K562 (cell line): ENCODE data around the gene TTLL8. TPM values are rescaled to one million over a fixed set of nuclear protein-coding genes. Genes with fewer than 3 reads are reported as not detected.
A peak's percentile ranks its signal among the peaks of the same experiment; 100 is the strongest.

Experiments used
- ATAC-seq: fragments of 200-7000 bp; cut with Tn5 transposase; 3 replicates; pipeline ENCODE4 v1.9.1; 2020; ENCODE audit warnings: moderate library complexity
- BruUV-seq: library from RNA; stranded (reverse); fragments of 400-500 nt; replicated peaks from 2 replicates; lab custom pipeline; 2021; lab: Mats Ljungman, UMichigan
- CTCF ChIA-PET: fragments of 300-600 bp; formaldehyde crosslinking; extraction: SDS; loops from one replicate; lab custom pipeline; 2021; ENCODE audit warnings: low intra/inter-chr PET ratio; lab: Yijun Ruan, JAX
- POLR2A ChIA-PET: fragments of 300-600, 350-650 bp; sonication (Branson Sonifier 250); formaldehyde crosslinking; extraction: SDS; loops from one replicate; lab custom pipeline; 2021; ENCODE audit warnings: antibody characterized with exemption, inconsistent platforms; lab: Yijun Ruan, JAX
- DNase-seq, 4 experiments: peaks; one replicate each; pipeline versions ENCODE4 v3.0.0 to v3.0.0-alpha.2; 2011 to 2018; ENCODE audit warnings: low spot score in 3 of 4, mixed read lengths in 3 of 4; ENCODE audit errors: extremely low read depth in 1 of 4
- FAIRE-seq: peaks from 2 replicates; lab custom pipeline; 2011; peaks lifted over from hg19 to GRCh38; lab: Jason Lieb, UNC
- H2AFZ ChIP-seq: 2 replicates; pipeline ENCODE4 v1.6.0; 2011; ENCODE audit warnings: low read depth, low read length, control low read depth, inconsistent platforms
- H3K27ac ChIP-seq: fragments of 200-600 bp; 3 replicates; pipeline ENCODE4 v1.8.0; 2011; ENCODE audit warnings: low read depth, mild to moderate bottlenecking, control low read depth, inconsistent platforms, low read length, moderate library complexity, mixed read lengths; ENCODE audit errors: extremely low read depth
- H3K27me3 ChIP-seq, 2 experiments: fragments of 300-600 bp in 1 of 2; 2 replicates in 1 of 2; 3 replicates in 1 of 2; pipeline versions ENCODE4 v1.6.0 to v1.8.0; 2011; ENCODE audit warnings: inconsistent platforms in 2 of 2, low read length in 2 of 2, mild to moderate bottlenecking in 1 of 2, mixed read lengths in 1 of 2, moderate library complexity in 1 of 2; ENCODE audit not compliant: control insufficient read depth in 2 of 2, insufficient read depth in 2 of 2
- H3K36me3 ChIP-seq: fragments of 300-600 bp; 3 replicates; pipeline ENCODE4 v1.8.0; 2011; ENCODE audit warnings: mild to moderate bottlenecking, low read length, inconsistent platforms; ENCODE audit not compliant: control insufficient read depth, insufficient read depth
- H3K4me1 ChIP-seq, 2 experiments: fragments of 200-600 bp in 1 of 2; replicated peaks in 1 of 2; 2 replicates in 1 of 2; 3 replicates in 1 of 2; pipeline versions ENCODE4 v1.5.1 to v1.8.0; 2011; ENCODE audit warnings: inconsistent platforms in 2 of 2, low read length in 2 of 2, mild to moderate bottlenecking in 1 of 2, mixed read lengths in 1 of 2, moderate library complexity in 1 of 2; ENCODE audit not compliant: control insufficient read depth in 2 of 2, insufficient read depth in 2 of 2
- H3K4me2 ChIP-seq: 2 replicates; pipeline ENCODE4 v1.6.1; 2011; ENCODE audit warnings: low read length, control low read depth, inconsistent platforms, mixed read lengths; ENCODE audit not compliant: insufficient read depth
- H3K4me3 ChIP-seq: fragments of 200-600 bp; sonication (generic), shearing (Covaris generic); 2 replicates; pipeline ENCODE4 v1.5.1; 2016; ENCODE audit warnings: control low read depth, inconsistent platforms
- H3K79me2 ChIP-seq: fragments of 200-600 bp; 3 replicates; pipeline ENCODE4 v1.8.0; 2011; ENCODE audit warnings: low read length, inconsistent platforms; ENCODE audit not compliant: control insufficient read depth, insufficient read depth
- H3K9ac ChIP-seq, 2 experiments: 2 replicates each; pipeline versions ENCODE4 v1.6.0 to v1.6.1; 2011; ENCODE audit warnings: low read depth in 2 of 2, low read length in 2 of 2, control low read depth in 1 of 2, inconsistent platforms in 1 of 2, mild to moderate bottlenecking in 1 of 2, mixed read lengths in 1 of 2; ENCODE audit not compliant: insufficient read depth in 1 of 2
- H3K9me1 ChIP-seq: one replicate; pipeline ENCODE4 v1.6.0; 2011; ENCODE audit warnings: inconsistent platforms, mild to moderate bottlenecking, low read length, moderate library complexity; ENCODE audit not compliant: control insufficient read depth, insufficient read depth
- H3K9me3 ChIP-seq: replicated peaks from 2 replicates; pipeline ENCODE4 v1.5.1; 2011; ENCODE audit warnings: low read depth, low read length, inconsistent platforms; ENCODE audit not compliant: control insufficient read depth, insufficient read depth
- H4K20me1 ChIP-seq: replicated peaks from 2 replicates; pipeline ENCODE4 v1.6.1; 2011; ENCODE audit warnings: low read length, inconsistent platforms, mixed read lengths; ENCODE audit not compliant: control insufficient read depth, insufficient read depth
- BRD4 ChIP-seq: fragments of 200-600 bp; sonication (generic); IDR thresholded peaks from 2 replicates; pipeline ENCODE4 v1.6.1; 2017; ENCODE audit warnings: inconsistent platforms
- DNMT1 ChIP-seq: fragments of 450-650 bp; IDR thresholded peaks from 2 replicates; pipeline ENCODE4 v1.6.1; 2016; ENCODE audit warnings: antibody characterized with exemption, mild to moderate bottlenecking
- KLF10 ChIP-seq: fragments of 250-450 bp; sonication (Bioruptor Pico); IDR thresholded peaks from 2 replicates; pipeline ENCODE4 v1.6.1; 2021; ENCODE audit warnings: matching md5 sums
- MAX ChIP-seq: sonication (generic); formaldehyde crosslinking; IDR thresholded peaks from 2 replicates; pipeline ENCODE4 v1.9.0; 2022; ENCODE audit warnings: mild to moderate bottlenecking, missing genetic modification reagents
- OTX1 ChIP-seq: fragments of 450-650 bp; formaldehyde crosslinking; IDR thresholded peaks from 2 replicates; pipeline ENCODE4 v1.4.0; 2022; ENCODE audit warnings: mild to moderate bottlenecking
- PCBP2 ChIP-seq: fragments of 200-400 bp; formaldehyde crosslinking; IDR thresholded peaks from 2 replicates; pipeline ENCODE4 v1.6.1; 2018; ENCODE audit warnings: low read length, low read depth, mild to moderate bottlenecking, moderate library complexity; ENCODE audit not compliant: poor library complexity, severe bottlenecking
- PRMT5 ChIP-seq: sonication (generic); formaldehyde crosslinking; IDR thresholded peaks from 2 replicates; pipeline ENCODE4 v1.5.0; 2020; ENCODE audit warnings: missing genetic modification reagents
- SOX6 ChIP-seq: fragments of 450-650 bp; IDR thresholded peaks from 2 replicates; pipeline ENCODE4 v1.6.1; 2014; ENCODE audit warnings: mild to moderate bottlenecking
- ZNF23 ChIP-seq: fragments of 250-450 bp; sonication (Bioruptor Pico); IDR thresholded peaks from 2 replicates; pipeline ENCODE4 v1.4.0; 2020; ENCODE audit warnings: mild to moderate bottlenecking
- ZNF707 ChIP-seq: fragments of 250-450 bp; sonication (Bioruptor Pico); conservative IDR thresholded peaks from 2 replicates; pipeline ENCODE4 v1.8.0; 2022; ENCODE audit warnings: inconsistent platforms, mild to moderate bottlenecking, moderate library complexity
- WGBS: fragments of 100-300 bp; shearing (Covaris generic); methylation state at CpG from one replicate; pipeline ENCODE4 v1.1.6; 2016; ENCODE audit warnings: low coverage, mixed read lengths; ENCODE audit not compliant: insufficient coverage; ENCODE audit errors: missing lambda C conversion rate; 5-methylcytosine and 5-hydroxymethylcytosine counted together
- in situ Hi-C: fragments of 300-500 bp; cut with MboI; formaldehyde crosslinking; loops from 4 replicates; pipeline ENCODE4 v1.15.0; 2018; ENCODE audit warnings: inconsistent platforms, mixed read lengths
- intact Hi-C: fragments of 100-400 bp; cut with micrococcal nuclease; formaldehyde crosslinking; loops from 2 replicates; pipeline ENCODE4 v1.14.2; 2022
- polyA plus RNA-seq, 8 experiments: library from polyadenylated mRNA; depleted of rRNA in 4 of 8; stranded (reverse) in 5 of 8; unstranded in 3 of 8; fragments of >200 nt; fragmentation: Nextera tagmentation in 2 of 8; fragmentation: Illumina TruSeq in 1 of 8; extraction: Ambion mirVana in 2 of 8; extraction: Trizol in 1 of 8; gene quantifications; 2 replicates each; pipeline versions ENCODE4 v1.2.1 to v1.2.3, GENCODE V29; 2011 to 2014; ENCODE audit warnings: inconsistent platforms in 1 of 8, missing spikeins in 1 of 8
- total RNA-seq, 7 experiments: library from RNA; depleted of rRNA in 6 of 7; stranded (reverse); fragments of >200 nt in 6 of 7; fragmentation: Illumina TruSeq in 2 of 7; extraction: Trizol in 2 of 7; gene quantifications; 2 replicates each; pipeline versions ENCODE4 v1.2.1 to v1.2.3, GENCODE V29; 2011 to 2021; ENCODE audit warnings: low replicate concordance in 1 of 7
- TF ChIP-seq, protein P1 (sequence below): fragments of 450-650 bp; IDR thresholded peaks from 2 replicates; pipeline ENCODE4 v1.6.1; 2016; ENCODE audit warnings: low read depth

TTLL8 gene
- total and polyA plus RNA-seq, 9 of the 15 experiments (the other 6 are each of a cell fraction or from before 2014, with no cell fraction given): not detected

- DNase-seq (peak; percentile 82 to 85 (median 83)), FAIRE-seq (no peak), ATAC-seq (peak; percentile 99)
- Histone ChIP-seq H3K9me1 (no peaks in the 10 kb centered on the region), H3K4me1 (peaks cover 0 to 51% of the 10 kb centered on the region in 2 experiments; a peak in 2 of 5 replicates), H3K36me3 (no peaks in the 10 kb centered on the region), H3K27ac (no peak overlapping the region), H2AFZ (no peak overlapping the region), H3K4me3 (no peak overlapping the region), H4K20me1 (no peaks in the 10 kb centered on the region; the same call in 1 of the 2 replicates), H3K9ac (peak overlapping the region in 1 of 2 experiments; percentile 71; a peak in 1 of 4 replicates), H3K27me3 (peaks cover 8 to 71% of the 10 kb centered on the region in 2 experiments), H3K9me3 (no peaks in the 10 kb centered on the region), H3K79me2 (no peaks in the 10 kb centered on the region), H3K4me2 (no peak overlapping the region)
- ChIA-PET CTCF (interaction anchor here (0.5 to 2.7 kb wide), 3 partner anchors 52 to 263 kb away, joined by 4 to 37 read pairs (median 5); no protein-coding TSS in a partner anchor), POLR2A (interaction anchor here (0.6 to 1.2 kb wide), 6 partner anchors 15 to 247 kb away, joined by 3 to 5 read pairs (median 4); no protein-coding TSS in a partner anchor)
- under 1% methylated on average over 40 of the region's 52 CpGs for WGBS
- no TSS peak for BruUV-seq
- in situ Hi-C loops (loop anchor here (5.0 kb wide), 2 partner anchors 98 to 263 kb away; no protein-coding TSS in a partner anchor), intact Hi-C loops (loop anchor here (1.0 to 5.0 kb wide), 3 partner anchors 37 to 263 kb away; no protein-coding TSS in a partner anchor)
- TF ChIP-seq MAX (CRISPR knock-in tag) (peak; percentile 66), PRMT5 (CRISPR knock-in tag) (no peak), BRD4 (no peak), KLF10 (no peak), PCBP2 (no peak), DNMT1 (no peak), SOX6 (no peak), OTX1 (CRISPR knock-in tag) (no peak), ZNF707 (CRISPR knock-in tag) (no peak), ZNF23 (CRISPR knock-in tag) (no peak)
- TF ChIP-seq, protein P1, sequence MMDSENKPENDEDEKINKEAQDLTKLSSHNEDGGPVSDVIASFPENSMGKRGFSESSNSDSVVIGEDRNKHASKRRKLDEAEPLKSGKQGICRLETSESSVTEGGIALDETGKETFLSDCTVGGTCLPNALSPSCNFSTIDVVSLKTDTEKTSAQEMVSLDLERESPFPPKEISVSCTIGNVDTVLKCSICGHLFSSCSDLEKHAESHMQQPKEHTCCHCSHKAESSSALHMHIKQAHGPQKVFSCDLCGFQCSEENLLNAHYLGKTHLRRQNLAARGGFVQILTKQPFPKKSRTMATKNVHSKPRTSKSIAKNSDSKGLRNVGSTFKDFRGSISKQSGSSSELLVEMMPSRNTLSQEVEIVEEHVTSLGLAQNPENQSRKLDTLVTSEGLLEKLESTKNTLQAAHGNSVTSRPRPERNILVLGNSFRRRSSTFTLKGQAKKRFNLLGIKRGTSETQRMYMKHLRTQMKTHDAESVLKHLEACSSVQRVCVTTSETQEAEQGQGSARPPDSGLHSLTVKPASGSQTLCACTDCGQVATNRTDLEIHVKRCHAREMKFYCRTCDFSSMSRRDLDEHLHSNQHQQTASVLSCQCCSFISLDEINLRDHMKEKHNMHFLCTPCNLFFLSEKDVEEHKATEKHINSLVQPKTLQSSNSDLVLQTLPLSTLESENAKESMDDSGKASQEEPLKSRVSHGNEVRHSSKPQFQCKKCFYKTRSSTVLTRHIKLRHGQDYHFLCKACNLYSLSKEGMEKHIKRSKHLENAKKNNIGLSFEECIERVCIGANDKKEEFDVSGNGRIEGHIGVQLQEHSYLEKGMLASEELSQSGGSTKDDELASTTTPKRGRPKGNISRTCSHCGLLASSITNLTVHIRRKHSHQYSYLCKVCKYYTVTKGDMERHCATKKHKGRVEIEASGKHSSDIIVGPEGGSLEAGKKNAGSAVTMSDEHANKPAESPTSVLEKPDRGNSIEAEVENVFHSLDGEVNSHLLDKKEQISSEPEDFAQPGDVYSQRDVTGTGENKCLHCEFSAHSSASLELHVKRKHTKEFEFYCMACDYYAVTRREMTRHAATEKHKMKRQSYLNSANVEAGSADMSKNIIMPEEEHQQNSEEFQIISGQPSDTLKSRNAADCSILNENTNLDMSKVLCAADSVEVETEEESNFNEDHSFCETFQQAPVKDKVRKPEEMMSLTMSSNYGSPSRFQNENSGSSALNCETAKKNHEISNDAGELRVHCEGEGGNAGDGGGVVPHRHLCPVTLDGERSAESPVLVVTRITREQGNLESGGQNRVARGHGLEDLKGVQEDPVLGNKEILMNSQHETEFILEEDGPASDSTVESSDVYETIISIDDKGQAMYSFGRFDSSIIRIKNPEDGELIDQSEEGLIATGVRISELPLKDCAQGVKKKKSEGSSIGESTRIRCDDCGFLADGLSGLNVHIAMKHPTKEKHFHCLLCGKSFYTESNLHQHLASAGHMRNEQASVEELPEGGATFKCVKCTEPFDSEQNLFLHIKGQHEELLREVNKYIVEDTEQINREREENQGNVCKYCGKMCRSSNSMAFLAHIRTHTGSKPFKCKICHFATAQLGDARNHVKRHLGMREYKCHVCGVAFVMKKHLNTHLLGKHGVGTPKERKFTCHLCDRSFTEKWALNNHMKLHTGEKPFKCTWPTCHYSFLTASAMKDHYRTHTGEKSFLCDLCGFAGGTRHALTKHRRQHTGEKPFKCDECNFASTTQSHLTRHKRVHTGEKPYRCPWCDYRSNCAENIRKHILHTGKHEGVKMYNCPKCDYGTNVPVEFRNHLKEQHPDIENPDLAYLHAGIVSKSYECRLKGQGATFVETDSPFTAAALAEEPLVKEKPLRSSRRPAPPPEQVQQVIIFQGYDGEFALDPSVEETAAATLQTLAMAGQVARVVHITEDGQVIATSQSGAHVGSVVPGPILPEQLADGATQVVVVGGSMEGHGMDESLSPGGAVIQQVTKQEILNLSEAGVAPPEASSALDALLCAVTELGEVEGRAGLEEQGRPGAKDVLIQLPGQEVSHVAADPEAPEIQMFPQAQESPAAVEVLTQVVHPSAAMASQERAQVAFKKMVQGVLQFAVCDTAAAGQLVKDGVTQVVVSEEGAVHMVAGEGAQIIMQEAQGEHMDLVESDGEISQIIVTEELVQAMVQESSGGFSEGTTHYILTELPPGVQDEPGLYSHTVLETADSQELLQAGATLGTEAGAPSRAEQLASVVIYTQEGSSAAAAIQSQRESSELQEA: no peak
These were observed 27.6 kb downstream of the TTLL8 start for GRCh38 chr22:50030297-50031188.
